ENCODE measurements around the gene BLOC1S1. TPM values are rescaled to one million over a fixed set of nuclear protein-coding genes. Genes with fewer than 3 reads are reported as not detected.
A peak's percentile ranks its signal among the peaks of the same experiment; 100 is the strongest.

The BLOC1S1 gene
- total RNA-seq, 1 donor from 2014 or later = 171 TPM

- ATAC-seq = no peak
- intact Hi-C loops (cut with DNase I) = no loop called here
- DNase-seq (ENCODE audit: low spot score) = peak; percentile 31
These were observed 23.1 kb upstream of the BLOC1S1 start for GRCh38 chr12:55692631-55693322.

DNA sequence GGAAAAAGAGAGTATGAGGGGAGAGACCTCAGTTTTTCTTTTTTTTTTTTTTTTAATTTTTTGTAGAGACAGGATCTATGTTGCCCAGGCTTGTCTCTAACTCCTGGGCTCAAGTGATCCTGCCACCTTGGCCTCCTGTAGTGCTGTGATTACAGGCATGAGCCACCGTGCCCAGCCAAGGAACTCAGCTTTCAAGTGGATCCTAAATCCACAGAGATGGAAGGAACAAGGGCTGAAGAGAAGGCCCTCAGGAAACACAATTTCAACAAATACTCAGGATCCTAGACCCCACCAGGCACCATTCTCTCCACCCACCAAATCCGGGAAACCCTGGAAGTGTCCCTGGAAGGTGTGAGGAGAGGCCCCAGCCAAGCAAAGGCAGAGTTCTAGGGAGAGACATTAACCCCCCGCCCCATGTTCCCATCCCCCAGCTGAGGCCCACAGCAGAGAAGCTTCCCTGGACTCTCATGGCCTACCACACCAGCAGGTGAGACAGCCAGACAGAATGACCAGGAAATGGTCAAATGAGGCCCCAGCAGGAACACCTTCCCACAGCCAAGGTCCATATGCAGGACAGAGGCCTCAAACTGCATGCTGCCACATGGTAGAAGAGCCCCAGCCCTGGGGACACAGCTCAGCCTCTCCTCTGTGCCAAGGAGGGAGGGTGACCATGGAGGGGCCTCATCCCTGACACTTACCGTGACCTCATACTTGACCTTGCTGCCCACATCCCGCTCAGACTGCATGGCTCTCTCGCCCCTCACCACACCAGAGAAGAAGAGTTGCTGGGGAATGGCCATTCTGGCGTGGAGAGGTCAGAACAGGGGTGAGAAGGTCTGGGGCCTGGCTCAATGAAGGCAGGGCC is 22.3 kb upstream of the BLOC1S1 start:
- ATAC-seq = no peak
- intact Hi-C loops (cut with DNase I) = no loop called here
- peak; percentile 25 for DNase-seq (ENCODE audit: low spot score)

- intact Hi-C loops (cut with DNase I) = no loop called here
- DNase-seq (ENCODE audit: low spot score) (peak; percentile 49), ATAC-seq (no peak)
These were observed 21.7 kb upstream of the BLOC1S1 start for GRCh38 chr12:55694188-55694515.

GRCh38 chr12:55694651-55695050 is 21.2 kb upstream of the BLOC1S1 start:
- no peak for ATAC-seq
- intact Hi-C loops (cut with DNase I) = no loop called here
- DNase-seq (ENCODE audit: low spot score) = peak; percentile 33

GRCh38 chr12:55695349-55695748 is 20.5 kb upstream of the BLOC1S1 start:
- peak; percentile 48 for DNase-seq (ENCODE audit: low spot score)

GRCh38 chr12:55696141-55696540 is 19.7 kb upstream of the BLOC1S1 start:
- DNase-seq (ENCODE audit: low spot score) (peak; percentile 28), ATAC-seq (no peak)
- intact Hi-C loops (cut with DNase I) = no loop called here

More at GRCh38 chr12:55695349-55695748, 20.5 kb upstream of the BLOC1S1 start:
- no peak for ATAC-seq
- intact Hi-C loops (cut with DNase I) = no loop called here

DNA sequence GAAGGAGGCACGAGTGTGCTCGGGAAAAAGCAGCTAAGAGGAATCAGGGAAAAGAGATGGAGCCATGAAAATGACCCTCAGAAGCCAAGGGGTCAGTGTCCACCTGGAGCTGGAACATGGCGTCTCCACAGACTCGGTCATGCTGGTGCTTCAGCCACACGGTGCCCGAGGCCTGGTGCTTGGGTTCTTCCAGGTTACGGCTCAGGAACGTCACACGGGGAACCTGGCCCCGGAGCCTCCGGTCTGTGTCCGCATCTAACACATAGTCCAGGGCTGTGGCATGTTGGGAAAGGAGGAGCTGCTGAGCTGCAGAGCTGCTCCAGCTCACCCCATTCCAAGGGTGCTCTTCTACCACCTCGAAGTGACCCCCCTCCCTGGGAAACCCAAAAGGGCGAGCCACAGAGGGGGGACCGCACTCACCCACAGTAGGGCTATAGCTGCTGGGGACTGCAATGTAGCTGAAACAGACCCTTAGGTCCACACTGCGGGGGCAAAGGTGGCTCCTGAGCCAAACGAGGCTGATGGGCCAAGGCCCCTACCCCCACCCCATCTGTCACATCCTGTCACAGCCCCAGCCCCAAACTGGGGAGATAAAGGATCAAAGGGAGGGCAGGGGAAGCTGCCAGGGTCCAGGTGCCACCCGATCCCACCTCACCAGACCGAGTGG is 18.9 kb upstream of the BLOC1S1 start:
- intact Hi-C loops (cut with DNase I) = no loop called here
- no peak for ATAC-seq
- peak; percentile 49 for DNase-seq (ENCODE audit: low spot score)

GRCh38 chr12:55697686-55698085 is 18.2 kb upstream of the BLOC1S1 start:
- peak; percentile 26 for DNase-seq (ENCODE audit: low spot score)
- no peak for ATAC-seq
- intact Hi-C loops (cut with DNase I) = no loop called here

- peak; percentile 51 for DNase-seq (ENCODE audit: low spot score)
- intact Hi-C loops (cut with DNase I) = no loop called here
- ATAC-seq = no peak
These were observed 17.4 kb upstream of the BLOC1S1 start for GRCh38 chr12:55698241-55698955.

- DNase-seq (ENCODE audit: low spot score) (peak; percentile 43), ATAC-seq (no peak)
These were observed 16.9 kb upstream of the BLOC1S1 start for GRCh38 chr12:55698965-55699364.

DNA sequence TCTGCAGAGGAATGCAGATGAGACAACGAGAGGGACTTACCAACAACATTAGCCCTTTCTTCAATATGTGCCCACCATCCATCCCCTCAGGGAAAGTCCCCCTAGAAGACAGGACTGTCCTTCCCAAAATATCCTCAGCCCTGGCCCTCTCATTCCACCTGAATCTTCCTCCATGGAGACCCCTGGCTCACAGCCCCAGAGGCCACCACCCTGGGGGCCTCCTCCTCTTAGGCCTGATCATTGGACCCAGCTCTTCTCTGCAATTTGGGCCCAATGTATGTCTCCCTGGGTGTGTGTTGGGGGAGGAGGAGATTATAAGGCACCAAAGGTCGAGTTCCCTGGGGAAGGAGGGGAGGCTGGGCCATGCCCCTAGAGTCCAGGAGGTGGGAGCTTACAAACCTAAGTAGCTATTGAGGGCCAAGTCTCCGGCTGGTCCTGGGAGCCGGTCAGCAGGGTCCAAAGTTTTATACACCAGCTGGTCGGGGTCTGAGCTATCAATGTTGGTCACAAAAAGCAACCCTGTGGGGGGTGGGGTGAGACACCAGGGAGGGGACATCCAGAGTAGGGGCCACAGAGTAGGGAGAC is 16.3 kb upstream of the BLOC1S1 start:
- peak; percentile 42 for DNase-seq (ENCODE audit: low spot score)
- ATAC-seq = no peak
- intact Hi-C loops (cut with DNase I) = no loop called here

More at GRCh38 chr12:55698965-55699364, 16.9 kb upstream of the BLOC1S1 start:
- intact Hi-C loops (cut with DNase I) = no loop called here

DNA sequence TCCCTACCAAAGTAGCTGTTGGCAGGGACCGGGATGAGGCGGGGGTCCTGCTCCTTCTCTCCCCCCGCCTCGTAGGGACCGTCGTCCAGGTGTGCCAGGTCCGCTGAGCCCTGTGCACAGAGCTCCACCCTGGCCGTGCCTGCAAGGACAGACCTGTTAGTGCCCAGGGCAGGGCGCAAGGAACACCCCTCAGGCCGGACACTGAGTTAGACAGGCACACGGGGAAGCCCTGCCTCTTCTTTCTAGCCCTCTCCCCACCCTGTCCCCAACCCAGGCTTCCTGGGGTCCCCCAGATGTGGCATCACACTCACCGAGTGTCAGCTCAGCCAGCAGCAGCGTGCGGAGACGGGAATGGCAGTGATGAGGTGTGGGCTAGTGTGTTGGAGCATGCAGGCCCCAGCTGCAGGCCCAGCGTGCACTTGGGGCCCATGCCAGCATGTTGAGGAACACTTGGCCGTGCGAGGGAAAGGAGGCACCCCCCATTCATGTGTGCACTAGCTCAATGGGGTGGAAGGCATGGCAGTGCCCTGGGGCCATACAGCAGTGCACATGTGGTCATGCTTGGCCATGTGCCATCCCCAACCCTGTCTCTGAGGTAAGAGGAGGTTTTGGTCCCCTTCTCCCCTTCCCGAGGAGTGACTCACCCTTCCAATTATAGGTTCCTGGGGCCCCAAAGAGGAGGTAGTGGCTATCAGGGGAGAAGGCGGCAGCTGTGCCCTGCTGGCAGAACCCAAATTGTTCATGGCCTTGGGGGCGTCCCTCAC is 15.4 kb upstream of the BLOC1S1 start:
- DNase-seq (ENCODE audit: low spot score) = no peak
- intact Hi-C loops (cut with DNase I) = no loop called here
- ATAC-seq = no peak

GRCh38 chr12:55702861-55703260 is 13.0 kb upstream of the BLOC1S1 start:
- intact Hi-C loops (cut with DNase I) = no loop called here
- DNase-seq (ENCODE audit: low spot score) (no peak), ATAC-seq (no peak)

DNA sequence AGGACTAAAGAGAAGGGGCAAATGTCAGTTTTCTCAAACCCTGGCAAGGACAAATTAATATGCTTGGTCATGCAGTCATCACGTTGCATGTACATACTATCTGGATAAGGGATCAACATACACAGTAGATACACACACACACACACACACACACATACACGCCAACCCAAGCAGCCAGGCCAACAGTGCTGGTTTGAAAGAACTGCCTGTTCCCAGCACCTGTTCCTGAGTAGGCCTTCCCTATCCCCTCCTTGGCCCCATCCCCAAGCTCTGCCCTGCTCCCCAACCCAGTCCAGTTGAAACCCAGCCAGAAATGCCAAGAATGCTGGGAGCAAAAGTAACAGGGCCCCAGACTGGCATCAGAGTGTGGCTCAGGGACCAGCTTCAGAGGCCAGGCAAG is 12.6 kb upstream of the BLOC1S1 start:
- intact Hi-C loops (cut with DNase I) = no loop called here
- ATAC-seq (peak; percentile 33), DNase-seq (ENCODE audit: low spot score) (no peak)

- intact Hi-C loops (cut with DNase I) = no loop called here
- DNase-seq (ENCODE audit: low spot score) = no peak
- ATAC-seq = peak; percentile 3
These were observed 11.7 kb upstream of the BLOC1S1 start for GRCh38 chr12:55703901-55704761.

- intact Hi-C loops (cut with DNase I) = no loop called here
- DNase-seq (ENCODE audit: low spot score) (no peak), ATAC-seq (no peak)
These were observed 10.8 kb upstream of the BLOC1S1 start for GRCh38 chr12:55704824-55705718.
